HepG2 (cell line): ENCODE data around the gene ELF2. TPM values are rescaled to one million over a fixed set of nuclear protein-coding genes. Genes with fewer than 3 reads are reported as not detected.

Source experiments
- CHD2 ChIP-seq: IDR thresholded peaks from 2 replicates; pipeline ENCODE4 v1.6.1; 2011; ENCODE audit warnings: low read depth, low read length, improper control_type of control experiment
- GABPB1 ChIP-seq: IDR thresholded peaks from 2 replicates; pipeline ENCODE4 v1.6.1; 2016; ENCODE audit warnings: mild to moderate bottlenecking, missing genetic modification reagents, moderate library complexity, missing compliant biosample characterization
- MYC ChIP-seq: sonication (generic); formaldehyde crosslinking; IDR thresholded peaks from 2 replicates; pipeline ENCODE4 v1.9.0; 2021; ENCODE audit warnings: missing genetic modification reagents, borderline replicate concordance
- RARA ChIP-seq: IDR thresholded peaks from 2 replicates; pipeline ENCODE4 v1.6.1; 2016; ENCODE audit warnings: missing genetic modification reagents, missing compliant biosample characterization
- SNRNP70 ChIP-seq: fragments of 200-400 bp; formaldehyde crosslinking; IDR thresholded peaks from 2 replicates; pipeline ENCODE4 v1.6.1; 2017; ENCODE audit warnings: mild to moderate bottlenecking, low read depth, low read length, moderate library complexity
- SP1 ChIP-seq, 2 experiments: fragments of 450-650 bp in 1 of 2; sonication (generic) in 1 of 2; formaldehyde crosslinking in 1 of 2; IDR thresholded peaks; 2 replicates each; pipeline versions ENCODE4 v1.4.0 to v1.6.1; 2016 to 2020; ENCODE audit warnings: missing genetic modification reagents in 1 of 2
- SP140L ChIP-seq: sonication (generic); formaldehyde crosslinking; IDR thresholded peaks from 2 replicates; pipeline ENCODE4 v1.4.0; 2020; ENCODE audit warnings: missing genetic modification reagents, borderline replicate concordance
- STAT5B ChIP-seq: sonication (generic); formaldehyde crosslinking; IDR thresholded peaks from 2 replicates; pipeline ENCODE4 v1.4.0; 2020; ENCODE audit warnings: missing genetic modification reagents
- TRAFD1 ChIP-seq: sonication (generic); formaldehyde crosslinking; IDR thresholded peaks from 2 replicates; pipeline ENCODE4 v1.5.1; 2020; ENCODE audit warnings: missing genetic modification reagents, mild to moderate bottlenecking, borderline replicate concordance
- U2AF1 ChIP-seq: fragments of 200-400 bp; formaldehyde crosslinking; optimal IDR thresholded peaks from 2 replicates; pipeline ENCODE3; 2017; ENCODE audit warnings: mild to moderate bottlenecking, low read depth, low read length
- ZEB1 ChIP-seq: IDR thresholded peaks from 2 replicates; pipeline ENCODE4 v1.6.1; 2012; ENCODE audit warnings: mild to moderate bottlenecking, low read depth, inconsistent platforms; ENCODE audit not compliant: insufficient replicate concordance
- ZNF432 ChIP-seq: sonication (generic); formaldehyde crosslinking; IDR thresholded peaks from 2 replicates; pipeline ENCODE4 v1.5.0; 2020; ENCODE audit warnings: missing genetic modification reagents, mild to moderate bottlenecking, borderline replicate concordance
- ZNF44 ChIP-seq: sonication (generic); formaldehyde crosslinking; IDR thresholded peaks from 2 replicates; pipeline ENCODE4 v1.5.1; 2020; ENCODE audit warnings: mild to moderate bottlenecking, missing genetic modification reagents
- ZNF674 ChIP-seq: sonication (generic); formaldehyde crosslinking; IDR thresholded peaks from 2 replicates; pipeline ENCODE4 v1.5.0; 2020; ENCODE audit warnings: low read depth, mild to moderate bottlenecking, missing genetic modification reagents
- ZNF792 ChIP-seq: IDR thresholded peaks from 2 replicates; pipeline ENCODE4 v1.6.1; 2016
- ZZZ3 ChIP-seq: sonication (generic); formaldehyde crosslinking; IDR thresholded peaks from 2 replicates; pipeline ENCODE4 v1.4.0; 2020; ENCODE audit warnings: missing genetic modification reagents, mild to moderate bottlenecking, borderline replicate concordance
- polyA plus RNA-seq, 8 experiments: library from polyadenylated mRNA; depleted of rRNA in 3 of 8; stranded (reverse) in 7 of 8; unstranded in 1 of 8; fragments of >200 nt; fragmentation: Illumina TruSeq in 4 of 8; extraction: Trizol in 4 of 8; gene quantifications; 2 replicates each; pipeline versions ENCODE4 v1.2.1 to v1.2.3, GENCODE V29; 2011 to 2016; ENCODE audit warnings: low read depth in 4 of 8, missing spikeins in 1 of 8, mixed read lengths in 1 of 8; ENCODE audit not compliant: insufficient read depth in 1 of 8
- total RNA-seq, 5 experiments: library from RNA; depleted of rRNA; stranded (reverse); fragments of >200 nt; fragmentation: Illumina TruSeq; extraction: Trizol; gene quantifications; 2 replicates each; pipeline ENCODE4 v1.2.3, GENCODE V29; 2016; ENCODE audit warnings: low read depth in 1 of 5
- TF ChIP-seq, protein P1 (sequence below): sonication (generic); formaldehyde crosslinking; IDR thresholded peaks from 2 replicates; pipeline ENCODE4 v1.8.0; 2022; ENCODE audit warnings: mild to moderate bottlenecking, missing genetic modification reagents; ENCODE audit not compliant: insufficient replicate concordance
- TF ChIP-seq, protein P2 (sequence below): sonication (generic); formaldehyde crosslinking; IDR thresholded peaks from 2 replicates; pipeline ENCODE4 v1.9.0; 2021; ENCODE audit warnings: mild to moderate bottlenecking, missing genetic modification reagents
- TF ChIP-seq, protein P3 (sequence below): sonication (generic); formaldehyde crosslinking; IDR thresholded peaks from 2 replicates; pipeline ENCODE4 v1.4.0; 2020; ENCODE audit warnings: missing genetic modification reagents

The ELF2 gene
- total and polyA plus RNA-seq, 2 of the 13 experiments (the other 11 are each of a cell fraction or from before 2014, with no cell fraction given) = 28.6 to 35.4 TPM

DNA sequence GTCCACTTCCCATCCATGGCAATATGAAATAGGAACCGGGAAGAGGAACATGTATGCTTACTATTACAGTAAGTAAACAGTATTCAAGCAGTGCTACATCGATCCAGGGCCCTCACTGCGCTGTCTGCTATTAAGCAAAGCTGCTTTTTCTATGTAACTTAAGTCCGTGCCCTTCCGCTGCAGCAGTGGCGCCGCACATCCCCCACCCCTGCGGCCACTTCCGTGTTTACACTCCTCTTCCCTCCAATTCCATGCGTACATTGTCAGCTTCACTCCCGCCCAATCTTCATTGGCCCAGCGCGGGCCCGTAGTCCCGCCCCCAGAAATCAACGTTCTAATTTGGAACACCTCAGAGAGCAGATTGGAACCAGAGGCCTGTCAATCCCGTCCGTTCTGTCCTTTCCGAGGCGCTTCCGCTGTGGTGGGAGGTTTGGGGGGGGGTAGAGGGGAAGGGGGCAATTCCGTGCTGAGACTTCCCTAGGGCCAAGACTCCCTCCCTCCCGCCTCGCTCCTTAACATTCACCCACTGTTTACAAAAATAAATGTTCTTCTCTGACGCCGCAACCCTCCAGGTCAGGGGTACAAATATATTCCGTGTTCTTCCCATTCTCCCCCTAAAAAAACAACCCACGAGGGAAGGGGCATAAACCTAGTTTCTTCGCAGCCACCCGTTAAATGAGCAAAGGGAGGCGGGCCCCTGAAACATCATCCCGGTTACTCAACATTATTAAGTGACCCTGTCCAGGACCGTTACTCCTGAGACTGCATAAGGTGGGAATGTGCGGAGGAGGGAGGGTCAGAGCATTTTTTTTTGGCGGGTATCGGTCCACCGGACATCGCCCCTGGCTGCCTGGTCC is 94.0 kb downstream of the ELF2 start (continued):
- TF ChIP-seq TRAFD1 (CRISPR knock-in tag) (no peak), ZEB1 (no peak), MYC (CRISPR knock-in tag) (peak; percentile 76; the same call in 1 of the 2 replicates), ZZZ3 (CRISPR knock-in tag) (no peak), ZNF674 (CRISPR knock-in tag) (no peak), GABPB1 (peak; percentile 85), RARA (CRISPR knock-in tag) (peak; percentile 62), ZNF44 (CRISPR knock-in tag) (0 out of 2 replicates have a peak, but pooled peaks have one; percentile 54), SP1 (IDR thresholded peaks at IDR 0.05) (no peak), SP1 (CRISPR knock-in tag; IDR thresholded peaks at IDR 0.05) (peak; percentile 61), SP140L (CRISPR knock-in tag) (no peak), STAT5B (CRISPR knock-in tag) (no peak), CHD2 (peak; percentile 37; the same call in 1 of the 2 replicates), U2AF1 (no peak), ZNF792 (CRISPR knock-in tag) (peak; percentile 70), SNRNP70 (no peak), ZNF432 (CRISPR knock-in tag) (no peak)
- TF ChIP-seq, protein P1, sequence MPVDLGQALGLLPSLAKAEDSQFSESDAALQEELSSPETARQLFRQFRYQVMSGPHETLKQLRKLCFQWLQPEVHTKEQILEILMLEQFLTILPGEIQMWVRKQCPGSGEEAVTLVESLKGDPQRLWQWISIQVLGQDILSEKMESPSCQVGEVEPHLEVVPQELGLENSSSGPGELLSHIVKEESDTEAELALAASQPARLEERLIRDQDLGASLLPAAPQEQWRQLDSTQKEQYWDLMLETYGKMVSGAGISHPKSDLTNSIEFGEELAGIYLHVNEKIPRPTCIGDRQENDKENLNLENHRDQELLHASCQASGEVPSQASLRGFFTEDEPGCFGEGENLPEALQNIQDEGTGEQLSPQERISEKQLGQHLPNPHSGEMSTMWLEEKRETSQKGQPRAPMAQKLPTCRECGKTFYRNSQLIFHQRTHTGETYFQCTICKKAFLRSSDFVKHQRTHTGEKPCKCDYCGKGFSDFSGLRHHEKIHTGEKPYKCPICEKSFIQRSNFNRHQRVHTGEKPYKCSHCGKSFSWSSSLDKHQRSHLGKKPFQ (CRISPR knock-in tag) = no peak
- TF ChIP-seq, protein P2, sequence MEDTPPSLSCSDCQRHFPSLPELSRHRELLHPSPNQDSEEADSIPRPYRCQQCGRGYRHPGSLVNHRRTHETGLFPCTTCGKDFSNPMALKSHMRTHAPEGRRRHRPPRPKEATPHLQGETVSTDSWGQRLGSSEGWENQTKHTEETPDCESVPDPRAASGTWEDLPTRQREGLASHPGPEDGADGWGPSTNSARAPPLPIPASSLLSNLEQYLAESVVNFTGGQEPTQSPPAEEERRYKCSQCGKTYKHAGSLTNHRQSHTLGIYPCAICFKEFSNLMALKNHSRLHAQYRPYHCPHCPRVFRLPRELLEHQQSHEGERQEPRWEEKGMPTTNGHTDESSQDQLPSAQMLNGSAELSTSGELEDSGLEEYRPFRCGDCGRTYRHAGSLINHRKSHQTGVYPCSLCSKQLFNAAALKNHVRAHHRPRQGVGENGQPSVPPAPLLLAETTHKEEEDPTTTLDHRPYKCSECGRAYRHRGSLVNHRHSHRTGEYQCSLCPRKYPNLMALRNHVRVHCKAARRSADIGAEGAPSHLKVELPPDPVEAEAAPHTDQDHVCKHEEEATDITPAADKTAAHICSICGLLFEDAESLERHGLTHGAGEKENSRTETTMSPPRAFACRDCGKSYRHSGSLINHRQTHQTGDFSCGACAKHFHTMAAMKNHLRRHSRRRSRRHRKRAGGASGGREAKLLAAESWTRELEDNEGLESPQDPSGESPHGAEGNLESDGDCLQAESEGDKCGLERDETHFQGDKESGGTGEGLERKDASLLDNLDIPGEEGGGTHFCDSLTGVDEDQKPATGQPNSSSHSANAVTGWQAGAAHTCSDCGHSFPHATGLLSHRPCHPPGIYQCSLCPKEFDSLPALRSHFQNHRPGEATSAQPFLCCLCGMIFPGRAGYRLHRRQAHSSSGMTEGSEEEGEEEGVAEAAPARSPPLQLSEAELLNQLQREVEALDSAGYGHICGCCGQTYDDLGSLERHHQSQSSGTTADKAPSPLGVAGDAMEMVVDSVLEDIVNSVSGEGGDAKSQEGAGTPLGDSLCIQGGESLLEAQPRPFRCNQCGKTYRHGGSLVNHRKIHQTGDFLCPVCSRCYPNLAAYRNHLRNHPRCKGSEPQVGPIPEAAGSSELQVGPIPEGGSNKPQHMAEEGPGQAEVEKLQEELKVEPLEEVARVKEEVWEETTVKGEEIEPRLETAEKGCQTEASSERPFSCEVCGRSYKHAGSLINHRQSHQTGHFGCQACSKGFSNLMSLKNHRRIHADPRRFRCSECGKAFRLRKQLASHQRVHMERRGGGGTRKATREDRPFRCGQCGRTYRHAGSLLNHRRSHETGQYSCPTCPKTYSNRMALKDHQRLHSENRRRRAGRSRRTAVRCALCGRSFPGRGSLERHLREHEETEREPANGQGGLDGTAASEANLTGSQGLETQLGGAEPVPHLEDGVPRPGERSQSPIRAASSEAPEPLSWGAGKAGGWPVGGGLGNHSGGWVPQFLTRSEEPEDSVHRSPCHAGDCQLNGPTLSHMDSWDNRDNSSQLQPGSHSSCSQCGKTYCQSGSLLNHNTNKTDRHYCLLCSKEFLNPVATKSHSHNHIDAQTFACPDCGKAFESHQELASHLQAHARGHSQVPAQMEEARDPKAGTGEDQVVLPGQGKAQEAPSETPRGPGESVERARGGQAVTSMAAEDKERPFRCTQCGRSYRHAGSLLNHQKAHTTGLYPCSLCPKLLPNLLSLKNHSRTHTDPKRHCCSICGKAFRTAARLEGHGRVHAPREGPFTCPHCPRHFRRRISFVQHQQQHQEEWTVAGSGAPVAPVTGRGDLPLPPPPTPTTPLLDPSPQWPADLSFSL = no peak
- TF ChIP-seq, protein P3, sequence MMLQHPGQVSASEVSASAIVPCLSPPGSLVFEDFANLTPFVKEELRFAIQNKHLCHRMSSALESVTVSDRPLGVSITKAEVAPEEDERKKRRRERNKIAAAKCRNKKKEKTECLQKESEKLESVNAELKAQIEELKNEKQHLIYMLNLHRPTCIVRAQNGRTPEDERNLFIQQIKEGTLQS (CRISPR knock-in tag) = peak; percentile 41; the same call in 1 of the 2 replicates
